Right cardiac atrium (tissue), 5 donors: Measurements from ENCODE around the gene SPC25. TPM values are rescaled to one million over a fixed set of nuclear protein-coding genes. Genes with fewer than 3 reads are reported as not detected.
"Not testable (repeated sequence)": the region's sequence is repeated elsewhere in the genome, so short reads cannot be mapped to it uniquely, and the experiment has no call there.

Experiments used
- ATAC-seq, 2 donors: fragments of 200-7000 bp; cut with Tn5 transposase; one replicate each; pipeline versions ENCODE4 v1.8.0 to v1.9.1; 2020; ENCODE audit warnings: moderate library complexity in 2 of 2, mild to moderate bottlenecking in 1 of 2
- DNase-seq, 3 donors: peaks; one replicate each; pipeline ENCODE4 v3.0.0-alpha.2; 2020
- H3K27ac ChIP-seq: one replicate; pipeline ENCODE4 v1.5.1; 2013; ENCODE audit warnings: mild to moderate bottlenecking, low read length, control low read depth, moderate library complexity
- H3K27me3 ChIP-seq: one replicate; pipeline ENCODE4 v1.6.1; 2013; ENCODE audit not compliant: control insufficient read depth, insufficient read depth
- H3K4me1 ChIP-seq: one replicate; pipeline ENCODE4 v1.6.1; 2013; ENCODE audit warnings: low read length; ENCODE audit not compliant: control insufficient read depth, insufficient read depth
- H3K4me3 ChIP-seq: one replicate; pipeline ENCODE4 v1.5.1; 2013; ENCODE audit warnings: low read length, control low read depth
- H3K9me3 ChIP-seq: one replicate; pipeline ENCODE4 v1.6.1; 2013; ENCODE audit warnings: low read length; ENCODE audit not compliant: control insufficient read depth
- WGBS: extraction: QIAGEN DNeasy Blood & Tissue Kit; methylation state at CpG from one replicate; pipeline ENCODE4 v1.1.7; 2013; 5-methylcytosine and 5-hydroxymethylcytosine counted together
- intact Hi-C, 4 donors: fragments of 100-400 bp; cut with DNase I; formaldehyde crosslinking; loops; one replicate each; pipeline versions ENCODE4 v1.11.0 to v1.14.0; 2022 to 2023
- long read RNA-seq, 4 donors: library from polyadenylated mRNA; unstranded; transcript quantifications; one replicate each; pipeline ENCODE4 v2.0.0, GENCODE V29; 2020 to 2021
- polyA plus RNA-seq: library from polyadenylated mRNA; stranded (reverse); fragments of 200-250 nt; gene quantifications from one replicate; pipeline ENCODE4 v1.2.3, GENCODE V29; 2013
- total RNA-seq, 4 donors: library from RNA; stranded (reverse); fragmentation: NEBNext Ultra II Directional; extraction: Animal tissue kit (Norgen Biotek cat#: 25700); gene quantifications; one replicate each; pipeline ENCODE4 v1.2.1, GENCODE V29; 2021
- donor health status: healthy with polysubstance abuse.
- donor health status: DM: no; HTN: yes; CAD: no.
- donor health status: DM: no; HTN: no; CAD: no.
- donor health status: DM: no; HTN: yes; CAD: no; lungs with severe emphysema.
- donor health status: DM: yes; HTN: yes; CAD: no.

Gene SPC25, protein sequence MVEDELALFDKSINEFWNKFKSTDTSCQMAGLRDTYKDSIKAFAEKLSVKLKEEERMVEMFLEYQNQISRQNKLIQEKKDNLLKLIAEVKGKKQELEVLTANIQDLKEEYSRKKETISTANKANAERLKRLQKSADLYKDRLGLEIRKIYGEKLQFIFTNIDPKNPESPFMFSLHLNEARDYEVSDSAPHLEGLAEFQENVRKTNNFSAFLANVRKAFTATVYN
- total RNA-seq, result under 1 TPM in 3 of 4 donors, not detected in 1; 0.31 to 0.53 (median 0.46) TPM
- polyA plus RNA-seq, result not detected
- long read RNA-seq, donor 1, partial matches to known transcripts, result 0 of 5 reads
- long read RNA-seq, donor 1, other reads (novel, unspliced or antisense), result 5 of 5 reads
- long read RNA-seq, donor 2, result 0 reads
- long read RNA-seq, donor 3, partial matches to known transcripts, result 0 of 3 reads
- long read RNA-seq, donor 3, other reads (novel, unspliced or antisense), result 3 of 3 reads
- long read RNA-seq, donor 4, result 0 reads

DNA sequence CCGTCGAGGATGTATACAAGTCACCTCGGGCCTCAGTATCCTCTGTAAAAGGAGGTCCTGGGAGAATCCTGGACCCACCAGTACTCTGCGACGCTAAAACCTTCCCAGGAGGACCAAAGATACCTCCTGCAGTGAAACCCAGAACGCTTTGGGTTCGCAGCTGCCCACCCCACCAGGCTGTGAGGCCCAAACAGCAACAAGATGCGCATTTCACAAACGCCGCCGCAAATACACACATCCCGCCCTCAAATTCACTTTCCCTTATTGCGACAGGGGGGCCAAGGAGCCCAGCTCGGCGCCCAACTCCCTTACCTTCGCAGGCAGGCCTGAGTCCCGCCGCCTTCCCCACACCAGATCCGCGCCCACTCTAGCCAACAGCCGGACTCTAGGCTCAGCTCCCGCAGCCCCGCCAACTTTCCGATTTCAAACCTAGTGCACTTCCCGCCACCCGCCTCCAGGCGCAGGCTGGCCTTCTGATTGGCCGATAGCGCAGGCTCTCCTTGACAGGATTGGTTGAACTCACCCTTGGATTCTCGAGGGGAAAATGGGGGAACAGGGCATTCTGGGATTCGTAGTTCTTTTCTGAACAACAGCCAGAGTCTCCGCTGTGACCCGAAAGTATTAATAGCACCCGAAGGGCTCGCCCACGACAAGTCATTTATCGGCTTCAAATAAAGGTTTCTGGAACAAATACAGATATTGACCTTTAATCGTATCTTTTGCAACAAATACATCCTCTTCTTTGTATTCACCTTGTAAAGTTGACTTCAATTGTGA, at the start of gene SPC25:
SPC25 (minus strand) TSS at position 425 of the 777 bp plus-strand sequence. CDS start 911 bp downstream, outside the sequence.
- H3K27ac ChIP-seq, result no peak within 1 kb of the TSS
- intact Hi-C loops, result no loop called here
- no peaks in the 10 kb centered on the region for H3K4me1 ChIP-seq
- no peaks in the 10 kb centered on the region for H3K9me3 ChIP-seq
- no peaks in the 10 kb centered on the region for H3K27me3 ChIP-seq
- H3K4me3 ChIP-seq, result peak within 1 kb of the TSS; percentile 27
- WGBS, result under 1% methylated on average over 38 of the region's 38 CpGs
- DNase-seq (peak; percentile 88 to 95 (median 93)), ATAC-seq (peak; percentile 98 to 99)

DNA sequence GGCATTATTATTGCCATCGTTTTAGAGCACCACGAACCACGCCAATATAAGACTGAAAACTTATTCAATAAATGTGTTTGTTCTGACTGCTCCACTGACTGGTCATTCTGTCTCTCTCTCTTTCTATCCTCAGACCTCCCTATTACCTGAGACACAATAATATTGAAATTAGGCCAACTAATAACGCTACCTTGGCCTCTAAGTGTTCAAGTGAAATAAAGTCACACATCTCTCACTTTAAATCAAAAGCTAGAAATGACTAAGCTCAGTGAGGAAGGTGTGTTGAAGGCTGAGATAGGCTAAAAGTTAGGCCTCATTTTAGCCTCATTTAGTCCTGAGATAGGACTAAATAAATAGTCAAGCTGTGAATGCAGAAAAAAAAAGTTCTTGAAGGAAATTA, 49.7 kb upstream of the SPC25 start:
- intact Hi-C loops, result loop anchor here in 1 of 4 donors (10.0 kb wide), 1 partner anchor 285 kb away; no protein-coding TSS in a partner anchor
- no peaks in the 10 kb centered on the region for H3K27me3 ChIP-seq
- no peak overlapping the region for H3K27ac ChIP-seq
- WGBS, result 93% methylated on average over 4 of the region's 4 CpGs
- no peak overlapping the region for H3K4me3 ChIP-seq
- no peaks in the 10 kb centered on the region for H3K9me3 ChIP-seq
- no peaks in the 10 kb centered on the region for H3K4me1 ChIP-seq
- ATAC-seq (no peak), DNase-seq (no peak)

DNA sequence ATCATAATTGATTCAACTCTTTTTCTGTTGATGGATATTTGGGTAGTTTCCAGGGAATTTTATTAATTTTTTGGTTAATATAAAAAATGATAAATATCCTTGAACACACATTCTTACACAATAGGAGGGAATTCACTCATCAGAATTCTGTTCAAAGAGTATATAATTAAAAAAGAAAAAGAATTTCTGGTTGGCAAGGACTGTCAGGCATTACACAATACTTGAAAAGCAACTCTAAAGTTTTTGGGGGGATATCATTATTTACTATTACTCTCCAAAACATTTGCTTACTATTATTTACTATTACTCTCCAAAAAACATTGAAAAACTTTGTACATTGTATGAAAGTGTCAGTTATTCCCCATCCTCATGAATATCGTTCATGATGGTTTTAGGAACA, 48.8 kb upstream of the SPC25 start:
- H3K27me3 ChIP-seq, result no peaks in the 10 kb centered on the region
- no peak overlapping the region for H3K27ac ChIP-seq
- DNase-seq (no peak), ATAC-seq (no peak)
- 93% methylated on average over 1 of the region's 1 CpG for WGBS
- H3K4me1 ChIP-seq, result no peaks in the 10 kb centered on the region
- intact Hi-C loops, result no loop called here
- H3K9me3 ChIP-seq, result no peaks in the 10 kb centered on the region
- H3K4me3 ChIP-seq, result no peak overlapping the region

DNA sequence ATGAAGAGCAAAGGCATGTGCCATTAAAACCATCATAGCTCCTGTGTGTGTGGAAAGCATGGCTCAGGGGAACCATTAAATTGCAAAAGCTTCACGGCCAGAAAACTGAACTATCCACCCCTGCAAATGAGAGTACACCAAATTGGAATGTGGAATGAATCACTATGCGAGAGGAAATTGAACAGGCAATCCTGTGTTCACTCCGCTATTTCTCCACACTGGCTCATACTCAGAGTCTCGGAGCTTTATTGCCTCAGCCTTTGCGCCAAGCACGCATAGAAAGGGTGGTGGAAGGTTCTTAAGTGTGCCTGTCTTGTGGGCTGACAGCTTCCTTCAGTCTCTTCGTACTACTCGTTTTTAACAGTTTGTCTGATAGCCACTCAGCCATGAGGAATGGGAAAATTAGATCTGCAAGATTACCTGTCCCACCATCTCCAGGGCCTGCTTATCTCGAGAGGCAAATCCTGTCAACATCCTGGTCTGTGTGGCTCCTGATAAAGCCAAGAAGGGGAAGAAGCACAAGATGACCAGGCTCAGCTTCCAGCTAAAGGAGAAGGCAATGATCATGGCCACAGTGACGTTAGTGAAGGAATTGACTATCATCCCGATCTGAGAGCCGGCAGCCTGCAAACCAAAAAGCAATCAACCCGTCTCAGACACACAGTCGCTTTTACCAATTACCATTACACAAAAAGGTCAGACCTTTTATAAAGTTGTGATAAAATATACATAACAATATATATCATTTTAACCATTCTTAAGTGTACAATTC, 45.8 kb upstream of the SPC25 start:
- no peak overlapping the region for H3K27ac ChIP-seq
- no peak for ATAC-seq
- intact Hi-C loops, result no loop called here
- DNase-seq, result no peak
- no peak overlapping the region for H3K4me3 ChIP-seq
- no peaks in the 10 kb centered on the region for H3K9me3 ChIP-seq
- 64% methylated on average over 14 of the region's 14 CpGs for WGBS
- no peaks in the 10 kb centered on the region for H3K4me1 ChIP-seq
- H3K27me3 ChIP-seq, result no peaks in the 10 kb centered on the region

DNA sequence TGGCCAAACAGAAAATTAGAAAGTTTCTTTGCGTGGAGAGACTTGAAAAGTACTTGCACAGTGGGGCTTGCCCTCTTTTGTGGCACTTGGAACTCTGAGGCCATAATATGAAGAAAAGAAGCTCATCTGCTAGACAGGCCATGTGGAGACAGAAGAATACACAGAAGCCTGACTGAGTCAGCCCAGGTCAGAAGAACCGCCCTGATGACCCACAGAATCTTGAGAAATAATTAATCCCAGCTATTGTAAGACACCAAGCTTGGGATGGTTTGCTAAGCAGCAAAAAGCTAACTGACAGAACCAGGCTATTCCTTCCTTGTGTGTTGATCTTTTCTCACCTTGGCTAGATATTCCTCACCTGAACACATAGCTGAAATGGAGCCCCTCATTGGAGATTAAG, 44.6 kb upstream of the SPC25 start:
- Histone ChIP-seq H3K4me3 (no peak overlapping the region), H3K4me1 (no peaks in the 10 kb centered on the region), H3K27me3 (no peaks in the 10 kb centered on the region), H3K27ac (no peak overlapping the region), H3K9me3 (no peaks in the 10 kb centered on the region)
- DNase-seq, result no peak
- no peak for ATAC-seq
- WGBS, result 85% methylated on average over 2 of the region's 2 CpGs
- intact Hi-C loops, result no loop called here

DNA sequence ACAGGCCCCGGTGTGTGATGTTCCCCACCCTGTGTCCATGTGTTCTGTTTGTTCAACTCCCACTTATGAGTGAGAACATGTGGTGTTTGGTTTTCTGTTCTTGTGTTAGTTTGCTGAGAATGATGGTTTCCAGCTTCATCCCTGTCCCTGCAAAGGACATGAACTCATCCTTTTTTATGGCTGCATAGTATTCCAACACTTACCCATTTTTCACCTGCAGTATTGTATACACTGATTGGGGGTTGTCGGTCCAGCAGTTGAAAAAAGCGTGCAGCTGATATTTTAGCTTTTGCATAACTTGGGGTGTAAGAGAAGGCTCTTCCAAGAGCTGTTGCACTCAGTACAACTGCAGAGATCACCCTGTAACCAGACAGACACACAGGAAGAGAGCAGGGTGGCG, 41.9 kb upstream of the SPC25 start:
- H3K4me3 ChIP-seq, ATAC-seq, intact Hi-C loops, DNase-seq, H3K27ac ChIP-seq, H3K27me3 ChIP-seq, H3K9me3 ChIP-seq, H3K4me1 ChIP-seq: not testable (repeated sequence)
- 92% methylated on average over 4 of the region's 4 CpGs for WGBS

DNA sequence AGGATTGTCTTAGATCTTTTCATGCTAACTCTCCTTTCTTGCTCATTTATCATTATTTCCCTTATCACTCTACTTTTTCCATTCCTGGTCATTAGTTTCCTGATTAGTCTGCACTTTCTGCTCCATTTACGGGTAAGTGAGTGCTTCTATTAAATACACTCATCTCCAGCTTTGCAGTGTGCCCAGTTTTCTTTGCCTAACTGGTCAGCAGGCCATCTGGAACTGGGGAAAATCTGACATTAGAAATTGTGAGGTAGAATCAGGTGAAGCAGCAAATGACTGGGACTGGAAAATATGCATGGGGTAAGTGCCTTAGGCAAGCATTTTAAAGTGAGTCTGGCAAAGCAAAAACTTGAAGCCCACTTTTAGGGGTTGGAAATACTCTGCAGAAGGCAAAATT, 40.0 kb upstream of the SPC25 start:
- 60% methylated on average over 1 of the region's 1 CpG for WGBS
- intact Hi-C loops, result no loop called here
- ATAC-seq (no peak), DNase-seq (no peak)
- Histone ChIP-seq H3K27ac (no peak overlapping the region), H3K4me1 (no peaks in the 10 kb centered on the region), H3K27me3 (no peaks in the 10 kb centered on the region), H3K9me3 (no peaks in the 10 kb centered on the region), H3K4me3 (no peak overlapping the region)

DNA sequence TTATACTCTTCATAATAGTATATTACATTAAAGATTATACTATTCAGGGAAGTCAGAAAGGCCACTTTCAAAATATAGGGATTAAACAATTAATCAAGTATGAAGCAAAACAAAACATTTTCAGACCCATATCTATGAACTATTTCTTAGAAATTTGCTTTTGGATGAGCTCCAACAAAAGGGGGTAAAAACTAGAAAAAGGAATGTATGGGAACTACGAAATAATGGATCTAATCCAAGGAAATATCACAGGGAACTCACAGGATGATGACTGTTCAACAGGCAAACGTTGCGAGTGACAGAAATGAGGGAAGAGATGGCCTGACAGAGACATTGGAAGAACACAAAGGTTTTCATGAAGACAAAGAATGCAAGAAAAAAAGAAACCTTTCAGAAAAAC, 38.8 kb upstream of the SPC25 start:
- no peak overlapping the region for H3K4me3 ChIP-seq
- H3K9me3 ChIP-seq, result no peaks in the 10 kb centered on the region
- H3K4me1 ChIP-seq, result no peaks in the 10 kb centered on the region
- H3K27me3 ChIP-seq, result no peaks in the 10 kb centered on the region
- no peak for DNase-seq
- H3K27ac ChIP-seq, result no peak overlapping the region
- ATAC-seq, result no peak
- 50% methylated on average over 3 of the region's 3 CpGs for WGBS
- intact Hi-C loops, result no loop called here

DNA sequence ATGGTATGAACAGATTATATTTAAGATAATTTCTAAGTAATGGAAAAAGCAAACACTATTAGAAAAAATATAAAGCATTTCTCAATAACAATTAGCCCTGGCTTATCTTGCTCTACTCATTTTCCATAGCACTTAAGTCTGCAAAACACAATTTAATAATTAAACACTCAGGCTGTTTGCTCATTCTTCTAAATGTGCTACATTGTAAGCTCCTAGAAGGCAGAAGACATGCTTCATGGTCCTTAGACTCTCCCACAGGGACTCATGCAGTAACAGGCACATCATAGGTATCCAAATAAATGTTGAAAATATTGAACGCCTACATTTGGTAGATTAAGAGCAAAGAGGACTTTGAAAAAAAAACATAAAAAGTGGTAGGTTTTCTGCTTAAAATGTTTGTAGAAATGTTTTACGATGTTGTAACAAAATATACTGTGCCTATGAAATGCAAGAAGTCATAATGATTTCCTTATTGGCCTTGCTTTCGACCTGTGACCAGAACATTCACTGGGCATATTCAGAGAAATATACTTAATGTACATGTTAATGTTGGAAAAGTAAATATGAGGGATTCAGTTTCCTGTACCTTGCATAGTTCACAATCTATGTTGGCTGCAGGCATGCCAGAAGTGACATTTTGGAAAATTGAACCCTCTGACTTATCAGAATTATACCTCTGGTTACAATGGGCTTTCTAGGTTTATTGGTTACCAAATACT, 38.0 kb upstream of the SPC25 start:
- DNase-seq (no peak), ATAC-seq (no peak)
- intact Hi-C loops, result no loop called here
- Histone ChIP-seq H3K9me3 (no peaks in the 10 kb centered on the region), H3K27ac (no peak overlapping the region), H3K27me3 (no peaks in the 10 kb centered on the region), H3K4me3 (no peak overlapping the region), H3K4me1 (no peaks in the 10 kb centered on the region)
- 93% methylated on average over 3 of the region's 3 CpGs for WGBS

DNA sequence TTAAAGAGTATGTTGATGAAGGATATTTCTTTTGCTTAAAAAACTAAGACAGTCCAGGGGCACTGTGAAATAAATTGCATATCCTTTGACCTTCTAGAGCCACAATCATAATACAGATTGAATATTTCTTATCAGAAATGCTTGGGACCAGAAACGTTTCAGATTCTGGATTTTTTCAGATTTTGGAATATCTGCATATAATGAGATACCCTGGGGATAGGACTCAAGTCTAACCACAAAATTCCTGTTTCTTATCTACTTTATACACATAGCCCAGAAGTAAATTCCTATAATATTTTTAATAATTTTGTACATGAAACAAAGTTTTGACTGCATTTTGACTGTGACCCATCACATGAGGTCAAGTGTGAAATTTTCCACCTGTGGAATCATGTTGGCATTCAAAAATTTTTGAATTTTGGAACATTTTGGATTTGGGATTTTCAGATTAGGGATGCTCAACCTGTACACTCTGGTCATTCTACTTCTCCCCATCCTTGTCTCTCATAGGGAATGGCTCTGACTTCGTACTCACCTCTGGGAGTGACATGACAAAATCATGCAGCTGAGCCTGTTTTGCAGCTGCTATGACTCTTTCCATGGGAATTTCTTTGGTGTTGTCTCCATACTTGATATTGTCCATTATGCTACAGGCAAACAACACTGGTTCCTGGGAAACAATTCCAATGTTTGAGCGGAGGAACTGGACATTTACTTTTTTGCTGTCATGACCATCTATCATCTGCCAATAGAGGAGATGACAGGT, 36.6 kb upstream of the SPC25 start:
- Histone ChIP-seq H3K9me3 (no peaks in the 10 kb centered on the region), H3K4me1 (no peaks in the 10 kb centered on the region), H3K27ac (no peak overlapping the region), H3K27me3 (peaks cover 2% of the 10 kb centered on the region), H3K4me3 (no peak overlapping the region)
- 71% methylated on average over 3 of the region's 3 CpGs for WGBS
- DNase-seq, result no peak
- intact Hi-C loops, result no loop called here
- ATAC-seq, result no peak
